ENCODE data around the gene FERMT2.
A peak's percentile ranks its signal among the peaks of the same experiment; 100 is the strongest.

FERMT2 gene

GRCh38 chr14:52950898-52951680 lies at the start of gene FERMT2:
TSS of gene FERMT2 (minus strand) at chr14:52951050. CDS start at chr14:52950568, 482 bp downstream.
- DNase-seq: peak; percentile 43

GRCh38 chr14:52998376-52999015 lies 47.6 kb upstream of the FERMT2 start:
- DNase-seq: no peak

- no peak for DNase-seq
These were observed 45.6 kb upstream of the FERMT2 start for GRCh38 chr14:52996493-52996892.

- no peak for DNase-seq
These were observed 45.1 kb upstream of the FERMT2 start for GRCh38 chr14:52995998-52996397.

GRCh38 chr14:52992236-52992870 lies 41.5 kb upstream of the FERMT2 start:
- no peak for DNase-seq

- DNase-seq: no peak
These were observed 37.3 kb upstream of the FERMT2 start for GRCh38 chr14:52988139-52988538.

GRCh38 chr14:52987514-52987913 lies 36.7 kb upstream of the FERMT2 start:
- peak; percentile 34 for DNase-seq

- DNase-seq: peak; percentile 22
These were observed 36.2 kb upstream of the FERMT2 start for GRCh38 chr14:52987042-52987441.

- no peak for DNase-seq
These were observed 26.9 kb upstream of the FERMT2 start for GRCh38 chr14:52977798-52978197.

- DNase-seq: no peak
These were observed 23.6 kb upstream of the FERMT2 start for GRCh38 chr14:52974406-52974805.

GRCh38 chr14:52961060-52961639 lies 10.3 kb upstream of the FERMT2 start:
- DNase-seq: peak; percentile 55

- no peak for DNase-seq
These were observed 9.8 kb upstream of the FERMT2 start for GRCh38 chr14:52960627-52961026.

- DNase-seq: no peak
These were observed 3.7 kb upstream of the FERMT2 start for GRCh38 chr14:52954346-52955214.

GRCh38 chr14:52951681-52952554 lies 1.1 kb upstream of the FERMT2 start:
- peak; percentile 35 for DNase-seq

- peak; percentile 48 for DNase-seq
These were observed 396 bp downstream of the FERMT2 start for GRCh38 chr14:52950410-52950897.

- peak; percentile 44 for DNase-seq
These were observed 990 bp downstream of the FERMT2 start for GRCh38 chr14:52949711-52950409.

GRCh38 chr14:52949249-52949648 lies 1.6 kb downstream of the FERMT2 start:
- DNase-seq: no peak

- no peak for DNase-seq
These were observed 2.0 kb downstream of the FERMT2 start for GRCh38 chr14:52948836-52949235.

- DNase-seq: no peak
These were observed 2.8 kb downstream of the FERMT2 start for GRCh38 chr14:52948039-52948438.

GRCh38 chr14:52944254-52944653 lies 6.6 kb downstream of the FERMT2 start:
- DNase-seq: no peak

GRCh38 chr14:52939427-52939826 lies 11.4 kb downstream of the FERMT2 start:
- DNase-seq: no peak
